Mesendoderm (in vitro differentiated cells): ENCODE results near the gene SH3BP1.

Source experiments
- DNase-seq: peaks from one replicate; pipeline ENCODE4 v3.0.0; 2013
- H2AK5ac ChIP-seq: 2 replicates; pipeline ENCODE4 v1.6.1; 2013; ENCODE audit warnings: low read length, inconsistent platforms
- H2BK120ac ChIP-seq: 2 replicates; pipeline ENCODE4 v1.6.1; 2013; ENCODE audit warnings: low read depth, mild to moderate bottlenecking, low read length, moderate library complexity, mixed read lengths
- H2BK15ac ChIP-seq: replicated peaks from 2 replicates; pipeline ENCODE4 v1.6.1; 2013; ENCODE audit warnings: low read depth, mild to moderate bottlenecking, moderate library complexity
- H2BK5ac ChIP-seq: 2 replicates; pipeline ENCODE4 v1.6.1; 2013; ENCODE audit warnings: low read length, inconsistent platforms
- H3K18ac ChIP-seq: 2 replicates; pipeline ENCODE4 v1.6.1; 2013; ENCODE audit warnings: mild to moderate bottlenecking, low read length, mixed read lengths
- H3K23ac ChIP-seq: one replicate; pipeline ENCODE4 v1.6.1; 2013; ENCODE audit warnings: low read length
- H3K27ac ChIP-seq: 2 replicates; pipeline ENCODE4 v1.5.1; 2013; ENCODE audit warnings: low read depth, mild to moderate bottlenecking, inconsistent platforms, low read length, moderate library complexity
- H3K27me3 ChIP-seq: 2 replicates; pipeline ENCODE4 v1.6.1; 2013; ENCODE audit warnings: low read length, control low read depth, mild to moderate bottlenecking, inconsistent platforms; ENCODE audit not compliant: insufficient read depth, poor library complexity
- H3K36me3 ChIP-seq: 2 replicates; pipeline ENCODE4 v1.6.1; 2013; ENCODE audit warnings: low read length, inconsistent platforms; ENCODE audit not compliant: control insufficient read depth, insufficient read depth
- H3K4ac ChIP-seq: one replicate; pipeline ENCODE4 v1.6.1; 2013; ENCODE audit warnings: low read depth, mild to moderate bottlenecking, low read length, moderate library complexity
- H3K4me1 ChIP-seq: 2 replicates; pipeline ENCODE4 v1.6.1; 2013; ENCODE audit warnings: low read depth, low read length, inconsistent platforms; ENCODE audit not compliant: control insufficient read depth
- H3K4me2 ChIP-seq: 2 replicates; pipeline ENCODE4 v1.6.1; 2013; ENCODE audit warnings: low read length
- H3K4me3 ChIP-seq: 2 replicates; pipeline ENCODE4 v1.5.1; 2013; ENCODE audit warnings: mild to moderate bottlenecking, low read length
- H3K56ac ChIP-seq: one replicate; pipeline ENCODE4 v1.6.1; 2013; ENCODE audit warnings: low read length
- H3K79me1 ChIP-seq: 2 replicates; pipeline ENCODE4 v1.6.1; 2013; ENCODE audit warnings: low read length, inconsistent platforms
- H3K79me2 ChIP-seq: 2 replicates; pipeline ENCODE4 v1.6.1; 2013; ENCODE audit warnings: mild to moderate bottlenecking, low read length; ENCODE audit not compliant: control insufficient read depth, insufficient read depth
- H3K9ac ChIP-seq: 2 replicates; pipeline ENCODE4 v1.6.1; 2013; ENCODE audit warnings: low read length, inconsistent platforms
- H4K5ac ChIP-seq: one replicate; pipeline ENCODE4 v1.6.1; 2013; ENCODE audit warnings: low read length
- H4K8ac ChIP-seq: one replicate; pipeline ENCODE4 v1.6.1; 2013; ENCODE audit warnings: low read depth, mild to moderate bottlenecking, control low read depth, low read length, moderate library complexity
- WGBS: extraction: QIAGEN DNeasy Blood & Tissue Kit; methylation state at CpG from one replicate; pipeline ENCODE4 v1.1.7; 2013; ENCODE audit warnings: low lambda C conversion rate, missing lambda C conversion rate; ENCODE audit not compliant: insufficient coverage; ENCODE audit errors: extremely low coverage; 5-methylcytosine and 5-hydroxymethylcytosine counted together

The SH3BP1 gene

DNA sequence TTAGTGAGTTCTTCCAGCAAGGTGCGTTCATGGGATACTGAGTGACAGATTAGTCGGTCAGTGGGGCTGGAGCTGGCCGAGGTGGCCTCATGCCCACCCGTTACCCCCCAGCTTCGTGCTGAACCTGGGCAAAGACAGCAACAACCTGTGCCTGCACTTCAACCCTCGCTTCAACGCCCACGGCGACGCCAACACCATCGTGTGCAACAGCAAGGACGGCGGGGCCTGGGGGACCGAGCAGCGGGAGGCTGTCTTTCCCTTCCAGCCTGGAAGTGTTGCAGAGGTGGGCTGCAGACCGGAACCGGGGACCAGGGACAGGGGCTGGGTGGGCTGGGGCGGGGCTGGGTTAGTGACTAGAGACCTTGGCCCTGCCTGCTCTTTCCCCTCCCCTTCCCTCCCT, 38.9 kb downstream of the SH3BP1 start:
- no peak overlapping the region for H3K9ac ChIP-seq
- no peak for DNase-seq
- H2AK5ac ChIP-seq = no peak overlapping the region
- H3K23ac ChIP-seq = no peak overlapping the region
- H2BK5ac ChIP-seq = no peak overlapping the region
- no peaks in the 10 kb centered on the region for H3K79me2 ChIP-seq
- H3K27ac ChIP-seq = peak overlapping the region; percentile 25
- H2BK120ac ChIP-seq = no peak overlapping the region
- no peaks in the 10 kb centered on the region for H3K27me3 ChIP-seq
- no peaks in the 10 kb centered on the region for H3K79me1 ChIP-seq
- H2BK15ac ChIP-seq = no peak overlapping the region
- no peak overlapping the region for H3K18ac ChIP-seq
- no CpG with 5 or more reads among the region's 18 CpGs for WGBS
- no peak overlapping the region for H3K56ac ChIP-seq
- no peak overlapping the region for H3K4me3 ChIP-seq
- no peak overlapping the region for H4K8ac ChIP-seq
- H3K36me3 ChIP-seq = peaks cover 1% of the 10 kb centered on the region
- no peak overlapping the region for H3K4ac ChIP-seq
- no peak overlapping the region for H4K5ac ChIP-seq
- H3K4me1 ChIP-seq = no peaks in the 10 kb centered on the region
- H3K4me2 ChIP-seq = no peak overlapping the region

DNA sequence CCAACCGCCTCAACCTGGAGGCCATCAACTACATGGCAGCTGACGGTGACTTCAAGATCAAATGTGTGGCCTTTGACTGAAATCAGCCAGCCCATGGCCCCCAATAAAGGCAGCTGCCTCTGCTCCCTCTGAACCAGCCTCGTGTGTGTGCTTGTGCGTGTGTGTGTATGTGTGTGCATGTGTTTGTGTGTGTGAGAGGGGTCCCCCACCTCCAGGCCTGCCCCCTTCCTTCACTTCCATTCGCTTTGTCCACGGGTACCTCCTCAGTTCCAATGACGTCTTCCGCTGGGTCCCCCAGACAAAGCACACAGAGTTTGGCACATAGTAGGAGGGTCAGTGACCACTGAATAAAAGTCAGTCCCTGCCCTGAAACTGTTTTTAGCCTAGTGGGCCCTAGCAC, 40.2 kb downstream of the SH3BP1 start:
- no CpG with 5 or more reads among the region's 8 CpGs for WGBS
- Histone ChIP-seq H3K79me2 (no peaks in the 10 kb centered on the region), H3K18ac (no peak overlapping the region)

GRCh38 chr22:37680191-37680851, 40.9 kb downstream of the SH3BP1 start:
- H3K4me1 ChIP-seq = no peaks in the 10 kb centered on the region
- no peak overlapping the region for H3K27ac ChIP-seq
- no peak overlapping the region for H3K9ac ChIP-seq
- no peak overlapping the region for H3K56ac ChIP-seq
- no peaks in the 10 kb centered on the region for H3K79me2 ChIP-seq
- H3K4me2 ChIP-seq = no peak overlapping the region
- no peak for DNase-seq
- WGBS = no CpG with 5 or more reads among the region's 7 CpGs
- H4K8ac ChIP-seq = no peak overlapping the region
- H3K18ac ChIP-seq = no peak overlapping the region
- H3K79me1 ChIP-seq = no peaks in the 10 kb centered on the region
- H3K4me3 ChIP-seq = no peak overlapping the region
- H3K27me3 ChIP-seq = no peaks in the 10 kb centered on the region
- H3K36me3 ChIP-seq = peaks cover 1% of the 10 kb centered on the region
- no peak overlapping the region for H4K5ac ChIP-seq
- no peak overlapping the region for H3K4ac ChIP-seq
- no peak overlapping the region for H2BK120ac ChIP-seq
- H2BK5ac ChIP-seq = no peak overlapping the region
- H2BK15ac ChIP-seq = no peak overlapping the region
- H3K23ac ChIP-seq = no peak overlapping the region
- H2AK5ac ChIP-seq = no peak overlapping the region

More for the DNA sequence above, 40.2 kb downstream of the SH3BP1 start:
- Histone ChIP-seq H2BK5ac (no peak overlapping the region), H3K4me2 (no peak overlapping the region), H3K4me3 (no peak overlapping the region), H3K27ac (no peak overlapping the region), H2BK15ac (no peak overlapping the region), H3K9ac (no peak overlapping the region), H3K27me3 (no peaks in the 10 kb centered on the region), H2AK5ac (no peak overlapping the region), H4K5ac (no peak overlapping the region), H3K36me3 (peaks cover 1% of the 10 kb centered on the region), H3K56ac (peak overlapping the region; percentile 42), H3K4ac (no peak overlapping the region), H4K8ac (no peak overlapping the region), H3K4me1 (no peaks in the 10 kb centered on the region), H3K79me1 (no peaks in the 10 kb centered on the region), H2BK120ac (no peak overlapping the region), H3K23ac (no peak overlapping the region)
- no peak for DNase-seq

- H3K79me1 ChIP-seq = no peaks in the 10 kb centered on the region
- H3K27ac ChIP-seq = no peak overlapping the region
- no peak overlapping the region for H4K5ac ChIP-seq
- no peak overlapping the region for H3K23ac ChIP-seq
- peaks cover 1% of the 10 kb centered on the region for H3K36me3 ChIP-seq
- no peak overlapping the region for H2AK5ac ChIP-seq
- no peaks in the 10 kb centered on the region for H3K27me3 ChIP-seq
- H3K56ac ChIP-seq = no peak overlapping the region
- DNase-seq = no peak
- no peak overlapping the region for H3K18ac ChIP-seq
- H2BK15ac ChIP-seq = no peak overlapping the region
- H3K4me1 ChIP-seq = no peaks in the 10 kb centered on the region
- no peaks in the 10 kb centered on the region for H3K79me2 ChIP-seq
- no peak overlapping the region for H3K4ac ChIP-seq
- H2BK5ac ChIP-seq = no peak overlapping the region
- no peak overlapping the region for H3K9ac ChIP-seq
- no peak overlapping the region for H2BK120ac ChIP-seq
- WGBS = no CpG with 5 or more reads among the region's 2 CpGs
- no peak overlapping the region for H3K4me3 ChIP-seq
- no peak overlapping the region for H4K8ac ChIP-seq
- H3K4me2 ChIP-seq = no peak overlapping the region
These were observed 41.5 kb downstream of the SH3BP1 start for GRCh38 chr22:37681001-37681424.

- no peak overlapping the region for H3K23ac ChIP-seq
- no peak overlapping the region for H3K27ac ChIP-seq
- no peak overlapping the region for H3K4ac ChIP-seq
- peak; percentile 81 for DNase-seq
- peaks cover 1% of the 10 kb centered on the region for H3K36me3 ChIP-seq
- no peak overlapping the region for H3K4me3 ChIP-seq
- H3K56ac ChIP-seq = peak overlapping the region; percentile 10
- H3K18ac ChIP-seq = no peak overlapping the region
- H3K79me1 ChIP-seq = no peaks in the 10 kb centered on the region
- WGBS = no CpG with 5 or more reads among the region's 6 CpGs
- no peak overlapping the region for H4K8ac ChIP-seq
- H2AK5ac ChIP-seq = no peak overlapping the region
- no peak overlapping the region for H3K9ac ChIP-seq
- H3K79me2 ChIP-seq = no peaks in the 10 kb centered on the region
- H3K4me1 ChIP-seq = no peaks in the 10 kb centered on the region
- H3K27me3 ChIP-seq = no peaks in the 10 kb centered on the region
- H2BK15ac ChIP-seq = no peak overlapping the region
- no peak overlapping the region for H2BK120ac ChIP-seq
- H4K5ac ChIP-seq = no peak overlapping the region
- H2BK5ac ChIP-seq = no peak overlapping the region
- no peak overlapping the region for H3K4me2 ChIP-seq
These were observed 42.1 kb downstream of the SH3BP1 start for GRCh38 chr22:37681556-37682049.
